Vagina (tissue), 2 donors: ENCODE data around the gene INTS1.

Experiments used
- POLR2A ChIP-seq, 2 donors: fragments of 450-650 bp; IDR thresholded peaks; one replicate each; pipeline ENCODE4 v1.6.1; 2017; ENCODE audit warnings: antibody characterized with exemption in 2 of 2, mild to moderate bottlenecking in 2 of 2, moderate library complexity in 2 of 2
- TF ChIP-seq, protein P1 (sequence below), 3 experiments: fragments of 450-650 bp in 2 of 3; fragments of 200-600 bp in 1 of 3; sonication (generic) in 1 of 3; IDR thresholded peaks; one replicate each; pipeline ENCODE4 v1.5.1; 2017 to 2019; ENCODE audit warnings: antibody characterized with exemption in 3 of 3, mild to moderate bottlenecking in 2 of 3, moderate library complexity in 2 of 3

DNA sequence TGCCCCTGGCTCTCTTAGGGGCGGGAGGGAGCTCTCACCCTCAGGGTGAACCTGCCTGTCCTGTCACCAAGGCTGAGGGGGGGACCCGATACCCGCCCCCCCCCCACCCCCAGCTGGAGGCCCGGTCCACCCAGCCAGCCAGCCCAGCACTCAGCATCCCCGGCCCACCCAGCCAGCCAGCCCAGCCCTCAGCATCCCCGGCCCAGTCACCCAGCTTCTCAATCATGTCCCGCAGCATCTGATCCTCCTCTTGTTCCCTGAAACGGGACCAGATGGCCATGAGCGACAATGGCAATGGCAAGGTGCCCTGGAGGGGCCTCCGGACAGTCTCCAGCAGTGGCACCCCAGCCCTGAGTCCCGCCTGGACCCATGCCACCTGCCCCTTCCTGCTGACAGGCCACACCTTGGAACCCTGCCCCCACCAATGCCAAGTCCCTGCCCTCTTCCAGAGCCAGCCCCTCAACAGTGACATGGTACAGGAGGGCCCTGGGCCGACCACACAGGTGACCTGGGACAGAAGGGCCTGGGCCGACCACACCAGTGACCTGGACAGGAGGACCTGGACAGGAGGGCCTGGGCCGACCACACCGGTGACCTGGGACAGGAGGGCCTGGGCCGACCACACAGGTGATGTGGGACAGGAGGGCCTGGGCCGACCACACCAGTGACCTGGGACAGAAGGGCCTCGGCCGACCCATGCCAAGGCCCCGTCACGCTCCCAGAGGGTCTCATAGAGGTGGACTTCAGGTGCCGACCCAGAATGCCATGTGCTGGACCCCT lies 69.1 kb downstream of the INTS1 start:
- no peak for TF ChIP-seq POLR2A (IDR thresholded peaks at IDR 0.05)
- TF ChIP-seq, protein P1, sequence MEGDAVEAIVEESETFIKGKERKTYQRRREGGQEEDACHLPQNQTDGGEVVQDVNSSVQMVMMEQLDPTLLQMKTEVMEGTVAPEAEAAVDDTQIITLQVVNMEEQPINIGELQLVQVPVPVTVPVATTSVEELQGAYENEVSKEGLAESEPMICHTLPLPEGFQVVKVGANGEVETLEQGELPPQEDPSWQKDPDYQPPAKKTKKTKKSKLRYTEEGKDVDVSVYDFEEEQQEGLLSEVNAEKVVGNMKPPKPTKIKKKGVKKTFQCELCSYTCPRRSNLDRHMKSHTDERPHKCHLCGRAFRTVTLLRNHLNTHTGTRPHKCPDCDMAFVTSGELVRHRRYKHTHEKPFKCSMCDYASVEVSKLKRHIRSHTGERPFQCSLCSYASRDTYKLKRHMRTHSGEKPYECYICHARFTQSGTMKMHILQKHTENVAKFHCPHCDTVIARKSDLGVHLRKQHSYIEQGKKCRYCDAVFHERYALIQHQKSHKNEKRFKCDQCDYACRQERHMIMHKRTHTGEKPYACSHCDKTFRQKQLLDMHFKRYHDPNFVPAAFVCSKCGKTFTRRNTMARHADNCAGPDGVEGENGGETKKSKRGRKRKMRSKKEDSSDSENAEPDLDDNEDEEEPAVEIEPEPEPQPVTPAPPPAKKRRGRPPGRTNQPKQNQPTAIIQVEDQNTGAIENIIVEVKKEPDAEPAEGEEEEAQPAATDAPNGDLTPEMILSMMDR (IDR thresholded peaks at IDR 0.05), result no peak
